ENCODE results near the gene TMEM164.
A peak's percentile ranks its signal among the peaks of the same experiment; 100 is the strongest.

Gene TMEM164

DNA sequence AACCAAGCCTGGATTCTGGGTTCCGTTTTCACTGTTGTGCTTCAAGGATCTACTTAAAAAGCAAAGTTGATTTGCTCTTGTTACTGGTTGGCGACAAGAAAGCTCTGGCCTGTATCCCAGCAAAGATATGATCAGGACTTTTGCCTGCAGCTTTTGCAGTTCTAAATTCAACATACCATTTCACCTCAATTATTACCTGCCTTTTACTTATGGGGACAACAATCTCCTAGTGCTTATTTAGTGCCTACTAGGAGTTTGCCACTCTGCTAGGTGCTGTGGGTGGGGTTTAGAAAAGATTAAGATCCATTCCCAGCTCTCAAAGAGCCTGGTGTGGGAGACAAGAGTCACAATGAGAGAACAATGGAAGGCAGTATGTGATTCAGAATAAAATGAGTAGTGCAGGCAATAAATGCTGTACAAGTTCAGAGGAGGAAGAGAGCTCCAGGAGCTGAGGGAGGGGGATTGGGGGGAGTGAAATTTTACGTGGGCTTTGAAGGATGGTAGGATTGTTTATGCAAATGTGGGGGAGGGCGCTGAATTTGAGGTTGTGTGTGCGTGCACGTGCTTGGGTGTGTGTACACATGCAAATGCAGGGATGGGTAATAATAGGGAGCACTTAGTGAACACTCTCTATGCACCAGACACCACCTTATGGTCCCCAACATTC, 5.0 kb upstream of the TMEM164 start:
- TF ChIP-seq, protein P1, sequence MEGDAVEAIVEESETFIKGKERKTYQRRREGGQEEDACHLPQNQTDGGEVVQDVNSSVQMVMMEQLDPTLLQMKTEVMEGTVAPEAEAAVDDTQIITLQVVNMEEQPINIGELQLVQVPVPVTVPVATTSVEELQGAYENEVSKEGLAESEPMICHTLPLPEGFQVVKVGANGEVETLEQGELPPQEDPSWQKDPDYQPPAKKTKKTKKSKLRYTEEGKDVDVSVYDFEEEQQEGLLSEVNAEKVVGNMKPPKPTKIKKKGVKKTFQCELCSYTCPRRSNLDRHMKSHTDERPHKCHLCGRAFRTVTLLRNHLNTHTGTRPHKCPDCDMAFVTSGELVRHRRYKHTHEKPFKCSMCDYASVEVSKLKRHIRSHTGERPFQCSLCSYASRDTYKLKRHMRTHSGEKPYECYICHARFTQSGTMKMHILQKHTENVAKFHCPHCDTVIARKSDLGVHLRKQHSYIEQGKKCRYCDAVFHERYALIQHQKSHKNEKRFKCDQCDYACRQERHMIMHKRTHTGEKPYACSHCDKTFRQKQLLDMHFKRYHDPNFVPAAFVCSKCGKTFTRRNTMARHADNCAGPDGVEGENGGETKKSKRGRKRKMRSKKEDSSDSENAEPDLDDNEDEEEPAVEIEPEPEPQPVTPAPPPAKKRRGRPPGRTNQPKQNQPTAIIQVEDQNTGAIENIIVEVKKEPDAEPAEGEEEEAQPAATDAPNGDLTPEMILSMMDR (conservative IDR thresholded peaks at IDR 0.05), result no peak
- no peak overlapping the region for H3K27ac ChIP-seq

- TF ChIP-seq, protein P1 (conservative IDR thresholded peaks at IDR 0.05), result no peak
- peak overlapping the region; percentile 70; the same call in 1 of the 2 replicates for H3K27ac ChIP-seq
Measured at GRCh38 chrX:110000000-110000399, 2.9 kb upstream of the TMEM164 start.

DNA sequence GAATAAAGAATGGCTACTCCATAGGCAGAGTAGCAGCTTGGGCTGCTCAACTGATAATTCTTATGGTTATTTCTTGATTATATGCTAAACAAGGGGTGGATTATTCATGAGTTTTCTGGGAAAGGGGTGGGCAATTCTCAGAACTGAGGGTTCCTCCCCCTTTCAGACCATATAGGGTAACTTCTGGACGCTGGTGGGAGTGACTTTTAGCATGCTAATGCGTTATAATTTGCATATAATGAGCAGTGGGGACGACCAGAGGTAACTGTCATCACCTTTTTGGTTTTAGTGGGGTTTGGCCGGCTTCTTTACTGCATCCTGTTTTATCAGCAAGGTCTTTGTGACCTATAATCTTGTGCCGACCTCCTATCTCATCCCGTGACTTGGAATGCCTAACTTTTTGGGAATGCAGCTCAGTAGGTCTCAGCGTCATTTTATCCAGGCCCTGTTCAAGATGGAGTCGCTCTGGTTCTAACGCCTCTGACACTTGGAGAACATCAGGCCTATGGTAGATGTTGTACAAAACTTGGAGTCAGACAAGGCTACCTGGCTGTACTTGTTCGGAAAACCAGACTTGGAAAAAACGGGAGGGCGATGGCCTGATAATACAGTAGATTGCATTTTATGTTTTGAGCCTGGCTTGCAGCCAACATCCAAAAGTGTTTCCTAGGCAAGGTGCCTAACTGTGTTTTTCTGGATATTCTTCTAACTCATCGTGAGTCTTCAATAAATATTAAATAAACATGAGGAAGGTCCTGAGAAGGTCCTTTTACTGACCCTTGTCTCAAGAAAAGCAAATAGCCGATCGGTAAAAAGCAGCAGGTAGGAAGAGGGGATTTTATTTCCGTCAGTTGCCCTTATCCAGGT, 1.8 kb upstream of the TMEM164 start:
- TF ChIP-seq, protein P1 (conservative IDR thresholded peaks at IDR 0.05), result no peak
- H3K27ac ChIP-seq, result peak overlapping the region; percentile 70

DNA sequence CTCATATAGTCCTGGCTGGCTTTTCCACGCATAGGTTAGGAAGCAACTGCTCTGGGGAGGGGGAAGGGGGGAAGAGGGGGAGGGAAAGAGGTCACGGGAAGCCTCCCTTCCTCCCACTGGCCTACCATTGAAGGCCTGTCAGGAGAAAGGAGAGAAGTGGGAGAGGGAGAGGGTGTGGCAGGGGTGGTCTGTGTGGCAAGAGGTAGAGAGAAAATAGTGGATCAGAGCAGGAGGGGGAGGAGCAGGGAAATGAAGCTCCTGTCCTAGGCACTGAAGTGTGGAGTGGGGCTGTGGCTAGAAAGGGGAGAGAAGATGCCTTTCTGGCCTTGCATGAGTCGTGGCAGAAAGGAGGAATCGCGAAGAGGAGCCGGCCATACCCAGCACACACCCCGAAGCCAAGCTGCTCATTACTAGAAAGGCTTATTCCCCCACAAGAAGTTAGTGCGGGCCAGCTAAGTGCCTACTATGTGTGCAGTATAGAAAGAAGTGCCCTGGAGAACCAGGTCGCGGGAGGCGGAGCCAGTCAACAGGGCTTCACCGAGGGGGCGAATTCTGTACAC, 1.1 kb upstream of the TMEM164 start:
- peak overlapping the region; percentile 70 for H3K27ac ChIP-seq
- TF ChIP-seq, protein P1 (conservative IDR thresholded peaks at IDR 0.05), result no peak

- H3K27ac ChIP-seq, result peak overlapping the region; percentile 70
- TF ChIP-seq, protein P1 (conservative IDR thresholded peaks at IDR 0.05), result no peak
Measured at GRCh38 chrX:110003167-110004156, 548 bp downstream of the TMEM164 start.

- H3K27ac ChIP-seq, result peak overlapping the region; percentile 70
- TF ChIP-seq, protein P1 (conservative IDR thresholded peaks at IDR 0.05), result no peak
Measured at GRCh38 chrX:110004215-110004614, 1.3 kb downstream of the TMEM164 start.
